ENCODE results near the gene LBH. TPM values are rescaled to one million over a fixed set of nuclear protein-coding genes. Genes with fewer than 3 reads are reported as not detected.

Gene LBH
- total RNA-seq, 2 donors from 2014 or later, result 8.7 to 16.1 TPM

DNA sequence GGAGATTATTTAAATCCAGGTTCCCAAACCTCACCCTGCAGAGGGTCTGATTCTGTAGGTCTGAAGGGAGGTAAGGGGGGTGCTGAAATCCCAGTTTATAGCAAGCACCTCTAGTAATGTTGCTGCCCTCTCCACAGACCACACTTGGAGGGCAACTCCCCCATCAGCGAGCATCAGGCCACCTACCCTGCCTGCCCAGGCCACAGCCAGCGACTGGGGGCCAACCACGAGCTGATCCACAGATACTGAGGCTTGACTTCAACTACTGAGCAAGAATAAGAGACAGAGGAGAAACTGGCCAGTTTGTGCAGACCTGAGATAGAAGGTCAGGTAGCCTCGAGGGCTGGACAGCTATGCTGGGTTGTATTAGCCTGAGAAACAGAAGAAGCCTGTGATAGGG is 36.3 kb upstream of the LBH start:
- no peak for DNase-seq
- H3K9ac ChIP-seq (ENCODE audit: low read depth in 2 of 2, low read length in 2 of 2), result no peak overlapping the region
- H3K27me3 ChIP-seq, result no peaks in the 10 kb centered on the region
- no peak overlapping the region for H3K27ac ChIP-seq
- TF ChIP-seq, protein P1, sequence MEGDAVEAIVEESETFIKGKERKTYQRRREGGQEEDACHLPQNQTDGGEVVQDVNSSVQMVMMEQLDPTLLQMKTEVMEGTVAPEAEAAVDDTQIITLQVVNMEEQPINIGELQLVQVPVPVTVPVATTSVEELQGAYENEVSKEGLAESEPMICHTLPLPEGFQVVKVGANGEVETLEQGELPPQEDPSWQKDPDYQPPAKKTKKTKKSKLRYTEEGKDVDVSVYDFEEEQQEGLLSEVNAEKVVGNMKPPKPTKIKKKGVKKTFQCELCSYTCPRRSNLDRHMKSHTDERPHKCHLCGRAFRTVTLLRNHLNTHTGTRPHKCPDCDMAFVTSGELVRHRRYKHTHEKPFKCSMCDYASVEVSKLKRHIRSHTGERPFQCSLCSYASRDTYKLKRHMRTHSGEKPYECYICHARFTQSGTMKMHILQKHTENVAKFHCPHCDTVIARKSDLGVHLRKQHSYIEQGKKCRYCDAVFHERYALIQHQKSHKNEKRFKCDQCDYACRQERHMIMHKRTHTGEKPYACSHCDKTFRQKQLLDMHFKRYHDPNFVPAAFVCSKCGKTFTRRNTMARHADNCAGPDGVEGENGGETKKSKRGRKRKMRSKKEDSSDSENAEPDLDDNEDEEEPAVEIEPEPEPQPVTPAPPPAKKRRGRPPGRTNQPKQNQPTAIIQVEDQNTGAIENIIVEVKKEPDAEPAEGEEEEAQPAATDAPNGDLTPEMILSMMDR (IDR thresholded peaks at IDR 0.05), result no peak
- no peaks in the 10 kb centered on the region for H3K36me3 ChIP-seq
- no peaks in the 10 kb centered on the region for H3K9me3 ChIP-seq
- no peak overlapping the region for H3K4me3 ChIP-seq
- intact Hi-C loops (cut with DNase I), result no loop called here
- no peaks in the 10 kb centered on the region for H3K4me1 ChIP-seq

DNA sequence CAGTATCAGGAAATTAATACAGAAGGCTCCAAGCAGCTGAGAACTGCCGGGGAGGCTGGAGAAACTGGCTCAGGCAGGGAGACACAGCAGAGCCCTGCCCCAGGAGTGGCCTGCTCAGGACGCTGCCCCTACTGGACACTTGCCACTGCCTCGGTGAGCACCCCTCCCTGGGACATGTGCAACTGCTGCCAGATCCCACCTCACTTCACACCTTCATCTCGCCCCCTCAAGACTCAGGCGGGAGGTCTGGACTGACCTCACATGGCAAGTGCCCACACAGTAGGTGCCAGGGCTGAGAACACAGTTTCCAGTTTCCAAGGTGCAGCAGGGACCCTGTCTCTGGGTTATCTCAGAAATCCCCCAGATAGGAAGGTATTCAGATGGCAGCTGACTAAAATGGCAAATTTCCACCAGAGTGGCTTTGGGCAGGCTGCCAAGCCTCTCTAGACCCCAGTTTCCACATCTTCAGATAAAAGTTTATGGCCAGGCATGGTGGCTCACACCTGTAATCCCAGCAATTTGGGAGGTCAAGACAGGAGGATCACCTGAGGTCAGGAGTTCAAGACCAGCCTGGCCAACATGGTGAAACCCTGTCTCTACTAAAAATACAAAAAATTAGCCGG is 33.7 kb upstream of the LBH start:
- Histone ChIP-seq H3K27ac (no peak overlapping the region), H3K4me3 (no peak overlapping the region), H3K9ac (ENCODE audit: low read depth in 2 of 2, low read length in 2 of 2) (no peak overlapping the region), H3K9me3 (no peaks in the 10 kb centered on the region), H3K27me3 (no peaks in the 10 kb centered on the region), H3K4me1 (no peaks in the 10 kb centered on the region), H3K36me3 (no peaks in the 10 kb centered on the region)
- TF ChIP-seq, protein P1 (IDR thresholded peaks at IDR 0.05), result no peak
- intact Hi-C loops (cut with DNase I), result no loop called here
- no peak for DNase-seq

GRCh38 chr2:30201990-30202389 is 29.3 kb upstream of the LBH start:
- no peak overlapping the region for H3K9ac ChIP-seq (ENCODE audit: low read depth in 2 of 2, low read length in 2 of 2)
- TF ChIP-seq, protein P1 (IDR thresholded peaks at IDR 0.05), result no peak
- intact Hi-C loops (cut with DNase I), result no loop called here
- no peak for DNase-seq
- H3K4me3 ChIP-seq, result no peak overlapping the region
- no peaks in the 10 kb centered on the region for H3K9me3 ChIP-seq
- H3K4me1 ChIP-seq, result no peaks in the 10 kb centered on the region
- no peaks in the 10 kb centered on the region for H3K27me3 ChIP-seq
- H3K36me3 ChIP-seq, result no peaks in the 10 kb centered on the region
- no peak overlapping the region for H3K27ac ChIP-seq

DNA sequence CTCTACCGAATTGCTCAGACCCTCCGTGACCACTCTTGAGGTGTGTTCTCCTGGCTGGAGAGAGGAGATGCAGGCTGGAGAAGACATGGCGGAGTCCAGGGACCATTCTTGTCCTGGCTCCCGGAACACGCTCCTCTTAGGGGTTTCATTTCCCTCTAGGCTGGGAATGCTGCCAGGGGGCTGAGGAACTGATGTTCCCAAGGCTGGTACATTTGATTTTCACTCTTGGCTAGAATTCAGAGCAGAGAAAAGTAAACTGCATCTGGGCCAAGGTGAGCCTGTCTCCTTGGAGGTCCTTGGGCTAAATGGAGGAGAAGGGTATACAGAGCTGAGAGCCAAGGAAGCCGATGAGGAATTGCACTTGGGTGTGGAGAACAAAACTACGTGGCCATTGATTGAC is 28.2 kb upstream of the LBH start:
- TF ChIP-seq, protein P1 (IDR thresholded peaks at IDR 0.05), result no peak
- Histone ChIP-seq H3K27me3 (no peaks in the 10 kb centered on the region), H3K9me3 (no peaks in the 10 kb centered on the region), H3K4me3 (no peak overlapping the region), H3K4me1 (no peaks in the 10 kb centered on the region), H3K9ac (ENCODE audit: low read depth in 2 of 2, low read length in 2 of 2) (no peak overlapping the region), H3K27ac (no peak overlapping the region), H3K36me3 (no peaks in the 10 kb centered on the region)
- DNase-seq, result no peak
- intact Hi-C loops (cut with DNase I), result no loop called here

- H3K27me3 ChIP-seq, result no peaks in the 10 kb centered on the region
- intact Hi-C loops (cut with DNase I), result no loop called here
- no peak overlapping the region for H3K27ac ChIP-seq
- no peaks in the 10 kb centered on the region for H3K36me3 ChIP-seq
- TF ChIP-seq, protein P1 (IDR thresholded peaks at IDR 0.05), result no peak
- no peak overlapping the region for H3K4me3 ChIP-seq
- H3K9ac ChIP-seq (ENCODE audit: low read depth in 2 of 2, low read length in 2 of 2), result no peak overlapping the region
- no peaks in the 10 kb centered on the region for H3K9me3 ChIP-seq
- DNase-seq, result no peak
- H3K4me1 ChIP-seq, result no peaks in the 10 kb centered on the region
Measured at GRCh38 chr2:30204281-30204680, 27.1 kb upstream of the LBH start.

Data from colonic mucosa (tissue), 4 donors.